ENCODE measurements around the gene PLB1.

DNA sequence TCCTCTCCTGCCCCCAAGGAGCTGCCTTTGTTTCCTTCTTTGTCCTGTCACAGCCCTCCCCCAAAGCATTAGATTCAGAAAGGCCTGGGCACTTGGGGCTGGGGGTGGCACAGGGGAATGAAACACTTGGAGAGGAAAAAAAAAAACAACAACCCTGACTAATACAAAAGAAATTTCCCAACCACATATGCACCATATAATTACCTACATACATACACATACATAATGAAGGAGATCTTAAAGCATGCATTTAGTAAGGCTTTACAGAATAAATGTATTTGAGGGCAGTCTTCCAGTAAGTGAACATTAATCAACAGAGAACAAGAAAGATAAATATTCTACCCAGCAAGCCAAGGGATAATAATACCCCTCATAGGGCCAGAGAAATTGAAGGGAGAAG, 185.7 kb downstream of the PLB1 start:
- TF ChIP-seq EZH2 (IDR thresholded peaks at IDR 0.05; ENCODE audit: borderline replicate concordance, low read length): no peak
- TF ChIP-seq, protein P1, sequence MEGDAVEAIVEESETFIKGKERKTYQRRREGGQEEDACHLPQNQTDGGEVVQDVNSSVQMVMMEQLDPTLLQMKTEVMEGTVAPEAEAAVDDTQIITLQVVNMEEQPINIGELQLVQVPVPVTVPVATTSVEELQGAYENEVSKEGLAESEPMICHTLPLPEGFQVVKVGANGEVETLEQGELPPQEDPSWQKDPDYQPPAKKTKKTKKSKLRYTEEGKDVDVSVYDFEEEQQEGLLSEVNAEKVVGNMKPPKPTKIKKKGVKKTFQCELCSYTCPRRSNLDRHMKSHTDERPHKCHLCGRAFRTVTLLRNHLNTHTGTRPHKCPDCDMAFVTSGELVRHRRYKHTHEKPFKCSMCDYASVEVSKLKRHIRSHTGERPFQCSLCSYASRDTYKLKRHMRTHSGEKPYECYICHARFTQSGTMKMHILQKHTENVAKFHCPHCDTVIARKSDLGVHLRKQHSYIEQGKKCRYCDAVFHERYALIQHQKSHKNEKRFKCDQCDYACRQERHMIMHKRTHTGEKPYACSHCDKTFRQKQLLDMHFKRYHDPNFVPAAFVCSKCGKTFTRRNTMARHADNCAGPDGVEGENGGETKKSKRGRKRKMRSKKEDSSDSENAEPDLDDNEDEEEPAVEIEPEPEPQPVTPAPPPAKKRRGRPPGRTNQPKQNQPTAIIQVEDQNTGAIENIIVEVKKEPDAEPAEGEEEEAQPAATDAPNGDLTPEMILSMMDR (IDR thresholded peaks at IDR 0.05; ENCODE audit: low read length): no peak

Data from OCI-LY1 (cell line).